Measurements from ENCODE around the gene PLA2G1B.
"Not testable (repeated sequence)": the region's sequence is repeated elsewhere in the genome, so short reads cannot be mapped to it uniquely, and the experiment has no call there.

Gene PLA2G1B

GRCh38 chr12:120358412-120359100, 31.0 kb upstream of the PLA2G1B start:
- no peak for DNase-seq

- no peak for DNase-seq
These were observed 29.5 kb upstream of the PLA2G1B start for GRCh38 chr12:120357104-120357503.

GRCh38 chr12:120356567-120357030, 29.0 kb upstream of the PLA2G1B start:
- DNase-seq = peak; percentile 86

GRCh38 chr12:120353556-120354317, 26.2 kb upstream of the PLA2G1B start:
- no peak for DNase-seq

GRCh38 chr12:120353136-120353535, 25.6 kb upstream of the PLA2G1B start:
- DNase-seq = no peak

- DNase-seq = peak; percentile 61
These were observed 24.5 kb upstream of the PLA2G1B start for GRCh38 chr12:120352117-120352516.

GRCh38 chr12:120350576-120351350, 23.2 kb upstream of the PLA2G1B start:
- DNase-seq = no peak

- no peak for DNase-seq
These were observed 20.2 kb upstream of the PLA2G1B start for GRCh38 chr12:120347766-120348165.

- no peak for DNase-seq
These were observed 19.1 kb upstream of the PLA2G1B start for GRCh38 chr12:120346681-120347080.

- DNase-seq = no peak
These were observed 18.5 kb upstream of the PLA2G1B start for GRCh38 chr12:120346031-120346430.

- no peak for DNase-seq
These were observed 16.1 kb upstream of the PLA2G1B start for GRCh38 chr12:120343692-120344091.

- DNase-seq = no peak
These were observed 15.5 kb upstream of the PLA2G1B start for GRCh38 chr12:120343039-120343537.

- no peak for DNase-seq
These were observed 14.8 kb upstream of the PLA2G1B start for GRCh38 chr12:120342175-120343038.

GRCh38 chr12:120339256-120339655, 11.7 kb upstream of the PLA2G1B start:
- DNase-seq = no peak

- no peak for DNase-seq
These were observed 10.2 kb upstream of the PLA2G1B start for GRCh38 chr12:120337730-120338129.

GRCh38 chr12:120336392-120336791, 8.8 kb upstream of the PLA2G1B start:
- not testable (repeated sequence) for DNase-seq

GRCh38 chr12:120335447-120335846, 7.9 kb upstream of the PLA2G1B start:
- peak; percentile 36 for DNase-seq

- no peak for DNase-seq
These were observed 4.9 kb upstream of the PLA2G1B start for GRCh38 chr12:120332523-120332922.

GRCh38 chr12:120332041-120332440, 4.5 kb upstream of the PLA2G1B start:
- DNase-seq = no peak

- no peak for DNase-seq
These were observed 3.8 kb upstream of the PLA2G1B start for GRCh38 chr12:120331390-120331789.

GRCh38 chr12:120328228-120328627, 649 bp upstream of the PLA2G1B start:
- DNase-seq = no peak

GRCh38 chr12:120324841-120325417, 2.6 kb downstream of the PLA2G1B start:
- no peak for DNase-seq

Measured in fibroblast of skin of abdomen (primary cell).